ENCODE results near the gene CLK4.

Gene CLK4

GRCh38 chr5:178554311-178554710 lies 72.5 kb downstream of the CLK4 start:
- DNase-seq (ENCODE audit: low read depth in 1 of 2, low spot score in 1 of 2) = no peak

GRCh38 chr5:178553517-178553916 lies 73.3 kb downstream of the CLK4 start:
- DNase-seq (ENCODE audit: low read depth in 1 of 2, low spot score in 1 of 2) = no peak
